Measurements from ENCODE around the gene TMPRSS11A. TPM values are rescaled to one million over a fixed set of nuclear protein-coding genes. Genes with fewer than 3 reads are reported as not detected.

Gene TMPRSS11A
- total and polyA plus RNA-seq, 2 of the 13 experiments (the other 11 are each of a cell fraction or from before 2014, with no cell fraction given), result not detected

DNA sequence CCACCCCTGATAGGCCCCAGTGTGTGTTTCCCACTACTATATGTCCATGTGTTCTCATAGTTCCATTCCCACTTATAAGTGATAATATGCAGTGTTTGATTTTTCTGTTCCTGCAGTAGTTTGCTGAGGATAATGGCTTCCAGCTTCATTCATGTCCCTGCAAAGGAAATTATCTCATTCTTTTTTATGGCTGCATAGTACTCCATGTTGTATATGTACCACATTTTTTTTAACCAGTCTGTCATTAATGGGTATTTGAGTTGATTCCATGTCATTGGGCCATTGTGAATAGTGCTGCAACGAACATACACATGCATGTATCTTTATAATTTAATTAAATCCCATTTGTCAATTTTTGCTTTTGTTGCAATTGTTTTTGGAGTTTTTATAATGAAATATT, 10.3 kb upstream of the TMPRSS11A start:
- BruUV-seq (replicated peaks), result no TSS peak
- H3K4me1 ChIP-seq (ENCODE audit: insufficient read depth, low read length), result no peaks in the 10 kb centered on the region
- POLR2A ChIA-PET, result no interaction called here
- TF ChIP-seq ZNF207 (IDR thresholded peaks at IDR 0.05; ENCODE audit: borderline replicate concordance) (no peak), SMAD1 (CRISPR knock-in tag; IDR thresholded peaks at IDR 0.05; ENCODE audit: borderline replicate concordance, low read depth) (no peak), NR2F1 (CRISPR knock-in tag; IDR thresholded peaks at IDR 0.05) (no peak), MATR3 (CRISPR knock-in tag; IDR thresholded peaks at IDR 0.05) (no peak), HMG20A (CRISPR knock-in tag; IDR thresholded peaks at IDR 0.05; ENCODE audit: borderline replicate concordance) (no peak), MIER3 (CRISPR knock-in tag; IDR thresholded peaks at IDR 0.05; ENCODE audit: borderline replicate concordance) (no peak), ATF2 (CRISPR knock-in tag; IDR thresholded peaks at IDR 0.05) (no peak), HNRNPK (IDR thresholded peaks at IDR 0.05; ENCODE audit: low read depth, low read length, poor library complexity, severe bottlenecking) (no peak), ARNT2 (CRISPR knock-in tag; IDR thresholded peaks at IDR 0.05; ENCODE audit: low read depth) (no peak), CCDC6 (CRISPR knock-in tag; IDR thresholded peaks at IDR 0.05) (no peak), KLF12 (CRISPR knock-in tag; IDR thresholded peaks at IDR 0.05; ENCODE audit: borderline replicate concordance) (no peak), TFE3 (CRISPR knock-in tag; IDR thresholded peaks at IDR 0.05) (no peak), MYC (CRISPR knock-in tag; IDR thresholded peaks at IDR 0.05; ENCODE audit: borderline replicate concordance) (no peak), THAP7 (CRISPR knock-in tag; IDR thresholded peaks at IDR 0.05) (no peak)
- TF ChIP-seq, protein P1, sequence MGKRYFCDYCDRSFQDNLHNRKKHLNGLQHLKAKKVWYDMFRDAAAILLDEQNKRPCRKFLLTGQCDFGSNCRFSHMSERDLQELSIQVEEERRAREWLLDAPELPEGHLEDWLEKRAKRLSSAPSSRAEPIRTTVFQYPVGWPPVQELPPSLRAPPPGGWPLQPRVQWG (CRISPR knock-in tag; IDR thresholded peaks at IDR 0.05; ENCODE audit: borderline replicate concordance, low read depth), result no peak
- TF ChIP-seq, protein P2, sequence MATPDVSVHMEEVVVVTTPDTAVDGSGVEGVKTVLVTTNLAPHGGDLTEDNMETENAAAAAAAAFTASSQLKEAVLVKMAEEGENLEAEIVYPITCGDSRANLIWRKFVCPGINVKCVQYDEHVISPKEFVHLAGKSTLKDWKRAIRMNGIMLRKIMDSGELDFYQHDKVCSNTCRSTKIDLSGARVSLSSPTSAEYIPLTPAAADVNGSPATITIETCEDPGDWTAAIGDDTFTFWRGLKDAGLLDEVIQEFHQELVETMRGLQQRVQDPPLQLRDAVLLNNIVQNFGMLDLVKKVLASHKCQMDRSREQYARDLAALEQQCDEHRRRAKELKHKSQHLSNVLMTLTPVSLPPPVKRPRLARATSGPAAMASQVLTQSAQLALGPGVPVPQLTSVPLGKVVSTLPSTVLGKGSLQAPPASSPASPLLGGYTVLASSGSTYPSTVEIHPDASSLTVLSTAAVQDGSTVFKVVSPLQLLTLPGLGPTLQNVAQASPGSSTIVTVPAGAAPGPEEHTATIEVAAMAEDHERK (CRISPR knock-in tag; IDR thresholded peaks at IDR 0.05; ENCODE audit: low read depth), result no peak
- H3K79me2 ChIP-seq (ENCODE audit: insufficient read depth, low read length), result no peaks in the 10 kb centered on the region
- no peaks in the 10 kb centered on the region for H3K27me3 ChIP-seq (ENCODE audit: control insufficient read depth in 1 of 2, insufficient read depth in 2 of 2, low read length in 2 of 2)
- no peaks in the 10 kb centered on the region for H3K9me3 ChIP-seq (ENCODE audit: low read length)
- H3K4me2 ChIP-seq (ENCODE audit: low read depth, low read length), result no peak overlapping the region
- H3K27ac ChIP-seq (ENCODE audit: extremely low read length, insufficient read depth, low read length), result no peak overlapping the region
- H3K4me3 ChIP-seq (replicated peaks in 1 of 3; ENCODE audit: insufficient read depth in 1 of 3, low read depth in 2 of 3, low read length in 3 of 3), result no peak overlapping the region
- no peak overlapping the region for H2AFZ ChIP-seq (ENCODE audit: low read length)
- WGBS (ENCODE audit: low lambda C conversion rate), result 0% methylated on average over 1 of the region's 1 CpG
- in situ Hi-C loops (cut with HindIII; ENCODE audit: extremely low pct_ligation_motif_present, low pct_unique_long_range_greater_than_20kb) (no loop called here), intact Hi-C loops (cut with micrococcal nuclease; ENCODE audit: unreplicated experiment) (no loop called here)
- H3K36me3 ChIP-seq (replicated peaks in 1 of 2; ENCODE audit: control insufficient read depth in 1 of 2, insufficient read depth in 2 of 2, low read length in 2 of 2), result no peaks in the 10 kb centered on the region
- FAIRE-seq, result no peak
- H4K20me1 ChIP-seq (ENCODE audit: insufficient read depth, low read length), result no peaks in the 10 kb centered on the region
- DNase-seq (ENCODE audit: low spot score), result no peak
- ATAC-seq, result no peak
- CTCF ChIA-PET (ENCODE audit: low intra/inter-chr PET ratio, low total read pairs), result no interaction called here
- no peak overlapping the region for H3K9ac ChIP-seq (ENCODE audit: insufficient read depth, low read depth, low read length)

All from HepG2 (cell line).